GM23248 (cell line): Measurements from ENCODE around the gene TARDBP. TPM values are rescaled to one million over a fixed set of nuclear protein-coding genes. Genes with fewer than 3 reads are reported as not detected.

Experiments
- DNase-seq: peaks from one replicate; pipeline ENCODE4 v3.0.0-alpha.2; 2015
- H2AFZ ChIP-seq: fragments of 200-600 bp; sonication (generic); 2 replicates; pipeline ENCODE4 v1.6.1; 2016; ENCODE audit warnings: antibody characterized with exemption
- H3F3A ChIP-seq: fragments of 200-600 bp; sonication (generic); 2 replicates; pipeline ENCODE4 v1.6.1; 2016; ENCODE audit warnings: mild to moderate bottlenecking, antibody characterized with exemption, mixed run types; ENCODE audit not compliant: insufficient read depth
- H3K27ac ChIP-seq: fragments of 200-600 bp; sonication (generic); 2 replicates; pipeline ENCODE4 v1.5.1; 2016; ENCODE audit warnings: mild to moderate bottlenecking
- H3K27me3 ChIP-seq: fragments of 200-600 bp; sonication (generic); replicated peaks from 2 replicates; pipeline ENCODE4 v1.6.1; 2016; ENCODE audit warnings: mild to moderate bottlenecking; ENCODE audit not compliant: insufficient read depth
- H3K36me3 ChIP-seq: fragments of 200-600 bp; sonication (generic); 2 replicates; pipeline ENCODE4 v1.6.1; 2016; ENCODE audit warnings: low read depth, mild to moderate bottlenecking
- H3K4me1 ChIP-seq: fragments of 200-600 bp; sonication (generic); 2 replicates; pipeline ENCODE4 v1.6.1; 2016; ENCODE audit warnings: mild to moderate bottlenecking; ENCODE audit not compliant: insufficient read depth
- H3K4me2 ChIP-seq: fragments of 200-600 bp; sonication (generic); one replicate; pipeline ENCODE4 v1.6.1; 2016; ENCODE audit warnings: mild to moderate bottlenecking; ENCODE audit not compliant: unreplicated experiment
- H3K4me3 ChIP-seq: fragments of 200-600 bp; sonication (generic); 2 replicates; pipeline ENCODE4 v1.5.1; 2016; ENCODE audit warnings: mild to moderate bottlenecking
- H3K79me2 ChIP-seq: fragments of 200-600 bp; sonication (generic); 2 replicates; pipeline ENCODE4 v1.6.1; 2016; ENCODE audit warnings: mild to moderate bottlenecking; ENCODE audit not compliant: insufficient read depth
- H3K9ac ChIP-seq: fragments of 200-600 bp; sonication (generic); 2 replicates; pipeline ENCODE4 v1.6.1; 2016; ENCODE audit warnings: mild to moderate bottlenecking
- H3K9me2 ChIP-seq: fragments of 200-600 bp; sonication (generic); 2 replicates; pipeline ENCODE4 v1.6.1; 2016; ENCODE audit warnings: mixed run types, mild to moderate bottlenecking, moderate library complexity; ENCODE audit not compliant: insufficient read depth
- H3K9me3 ChIP-seq: fragments of 200-600 bp; sonication (generic); one replicate; pipeline ENCODE4 v1.6.1; 2017; ENCODE audit warnings: low read depth
- H4K20me1 ChIP-seq: fragments of 200-600 bp; sonication (generic); 2 replicates; pipeline ENCODE4 v1.6.0; 2016; ENCODE audit not compliant: insufficient read depth
- EZH2 ChIP-seq: fragments of 200-600 bp; sonication (generic); IDR thresholded peaks from 2 replicates; pipeline ENCODE4 v1.6.1; 2018; ENCODE audit warnings: antibody characterized with exemption, mild to moderate bottlenecking; ENCODE audit not compliant: insufficient read depth, poor library complexity, severe bottlenecking
- EZH2phosphoT487 ChIP-seq: fragments of 200-600 bp; sonication (generic); IDR thresholded peaks from 2 replicates; pipeline ENCODE4 v1.6.1; 2018; ENCODE audit warnings: antibody characterized with exemption, moderate library complexity, mild to moderate bottlenecking, low read depth; ENCODE audit not compliant: insufficient read depth
- WGBS, 2 experiments: methylation state at CpG; one replicate each; pipeline ENCODE4 v1.1.6; 2015 to 2017; ENCODE audit warnings: low lambda C conversion rate in 2 of 2, low coverage in 1 of 2; ENCODE audit errors: missing lambda C conversion rate in 2 of 2; 5-methylcytosine and 5-hydroxymethylcytosine counted together
- in situ Hi-C: fragments of 300-500 bp; cut with MboI; formaldehyde crosslinking; loops from 2 replicates; pipeline ENCODE4 v1.15.0; 2020
- polyA plus RNA-seq: library from polyadenylated mRNA; unstranded; fragments of >200 nt; fragmentation: Nextera tagmentation; extraction: Ambion mirVana; gene quantifications from 2 replicates; pipeline ENCODE4 v1.2.1, GENCODE V29; 2016
- total RNA-seq: library from RNA; depleted of rRNA; stranded (reverse); fragments of >200 nt; shearing (Covaris generic); gene quantifications from 2 replicates; pipeline ENCODE4 v1.2.3, GENCODE V29; 2014

TARDBP gene
- total and polyA plus RNA-seq, 2 experiments from 2014 or later: 36.0 to 128 TPM

GRCh38 chr1:11055676-11056075, 43.2 kb downstream of the TARDBP start:
- Histone ChIP-seq H3K4me3 (no peak overlapping the region), H3K9me3 (no peaks in the 10 kb centered on the region), H4K20me1 (no peaks in the 10 kb centered on the region), H3K9me2 (no peaks in the 10 kb centered on the region), H3K4me1 (0 out of 2 replicates have a peak, but pooled peaks cover under 1% of the 10 kb centered on the region), H3K4me2 (no peak overlapping the region), H3K36me3 (0 out of 2 replicates have a peak, but pooled peaks cover 3% of the 10 kb centered on the region), H3F3A (peaks cover 30% of the 10 kb centered on the region), H3K9ac (no peak overlapping the region), H3K79me2 (peaks cover 24% of the 10 kb centered on the region), H2AFZ (no peak overlapping the region), H3K27me3 (no peaks in the 10 kb centered on the region), H3K27ac (no peak overlapping the region)
- 78 to 82% methylated on average over 4 to 12 of the region's 12 CpGs for WGBS, 2 experiments
- in situ Hi-C loops: no loop called here
- no peak for DNase-seq
- TF ChIP-seq EZH2phosphoT487 (no peak), EZH2 (no peak)

GRCh38 chr1:11056504-11056903, 44.0 kb downstream of the TARDBP start:
- H2AFZ ChIP-seq: no peak overlapping the region
- peaks cover 28% of the 10 kb centered on the region for H3F3A ChIP-seq
- no peaks in the 10 kb centered on the region for H3K9me2 ChIP-seq
- H3K4me3 ChIP-seq: no peak overlapping the region
- H3K27ac ChIP-seq: no peak overlapping the region
- H3K27me3 ChIP-seq: no peaks in the 10 kb centered on the region
- H4K20me1 ChIP-seq: no peaks in the 10 kb centered on the region
- peaks cover 6% of the 10 kb centered on the region for H3K4me1 ChIP-seq
- in situ Hi-C loops: no loop called here
- TF ChIP-seq EZH2: no peak
- no peak for TF ChIP-seq EZH2phosphoT487
- 0 out of 2 replicates have a peak, but pooled peaks cover 3% of the 10 kb centered on the region for H3K36me3 ChIP-seq
- H3K79me2 ChIP-seq: peaks cover 31% of the 10 kb centered on the region
- H3K9me3 ChIP-seq: no peaks in the 10 kb centered on the region
- no peak for DNase-seq
- WGBS, 2 experiments: 89 to 91% methylated on average over 7 of the region's 7 CpGs
- H3K9ac ChIP-seq: no peak overlapping the region
- no peak overlapping the region for H3K4me2 ChIP-seq

- Histone ChIP-seq H3K4me2 (no peak overlapping the region), H3F3A (peaks cover 20% of the 10 kb centered on the region), H3K9ac (no peak overlapping the region), H3K4me3 (no peak overlapping the region), H4K20me1 (no peaks in the 10 kb centered on the region), H3K79me2 (peaks cover 40% of the 10 kb centered on the region), H2AFZ (no peak overlapping the region), H3K9me2 (no peaks in the 10 kb centered on the region), H3K9me3 (no peaks in the 10 kb centered on the region), H3K4me1 (peaks cover 6% of the 10 kb centered on the region), H3K27me3 (no peaks in the 10 kb centered on the region), H3K27ac (no peak overlapping the region), H3K36me3 (0 out of 2 replicates have a peak, but pooled peaks cover 3% of the 10 kb centered on the region)
- no peak for TF ChIP-seq EZH2
- TF ChIP-seq EZH2phosphoT487: no peak
- in situ Hi-C loops: no loop called here
- WGBS, 2 experiments: 90 to 93% methylated on average over 8 of the region's 8 CpGs
- no peak for DNase-seq
These were observed 45.0 kb downstream of the TARDBP start for GRCh38 chr1:11057477-11057876.

- Histone ChIP-seq H3F3A (peaks cover 18% of the 10 kb centered on the region), H3K79me2 (peaks cover 40% of the 10 kb centered on the region), H3K4me1 (peaks cover 9% of the 10 kb centered on the region), H3K27ac (no peak overlapping the region), H4K20me1 (no peaks in the 10 kb centered on the region), H3K4me3 (no peak overlapping the region), H3K27me3 (no peaks in the 10 kb centered on the region), H2AFZ (no peak overlapping the region), H3K9ac (no peak overlapping the region), H3K4me2 (no peak overlapping the region), H3K36me3 (0 out of 2 replicates have a peak, but pooled peaks cover 3% of the 10 kb centered on the region), H3K9me2 (no peaks in the 10 kb centered on the region), H3K9me3 (no peaks in the 10 kb centered on the region)
- TF ChIP-seq EZH2phosphoT487 (no peak), EZH2 (no peak)
- in situ Hi-C loops: no loop called here
- DNase-seq: no peak
- WGBS, 2 experiments: 96 to 98% methylated on average over 14 of the region's 14 CpGs
These were observed 45.6 kb downstream of the TARDBP start for GRCh38 chr1:11058026-11058425.
